GM23248 (cell line): Measurements from ENCODE around the gene DDAH1.

Source experiments
- EZH2 ChIP-seq: fragments of 200-600 bp; sonication (generic); IDR thresholded peaks from 2 replicates; pipeline ENCODE4 v1.6.1; 2018; ENCODE audit warnings: antibody characterized with exemption, mild to moderate bottlenecking; ENCODE audit not compliant: insufficient read depth, poor library complexity, severe bottlenecking
- EZH2phosphoT487 ChIP-seq: fragments of 200-600 bp; sonication (generic); IDR thresholded peaks from 2 replicates; pipeline ENCODE4 v1.6.1; 2018; ENCODE audit warnings: antibody characterized with exemption, moderate library complexity, mild to moderate bottlenecking, low read depth; ENCODE audit not compliant: insufficient read depth

- TF ChIP-seq EZH2 (no peak), EZH2phosphoT487 (no peak)
These were observed 138.1 kb downstream of the DDAH1 start for GRCh38 chr1:85326851-85327250.
